ENCODE results near the gene TUBE1. TPM values are rescaled to one million over a fixed set of nuclear protein-coding genes. Genes with fewer than 3 reads are reported as not detected.

Gene TUBE1
- total RNA-seq, 1 experiment from 2014 or later, result 9.5 TPM

- no peak for DNase-seq (ENCODE audit: low spot score)
Observed at GRCh38 chr6:112034616-112034995, 52.7 kb downstream of the TUBE1 start.

- no peak for DNase-seq (ENCODE audit: low spot score)
Observed at GRCh38 chr6:112033791-112034615, 53.3 kb downstream of the TUBE1 start.

GRCh38 chr6:112032728-112033127 lies 54.6 kb downstream of the TUBE1 start:
- DNase-seq (ENCODE audit: low spot score), result no peak

- DNase-seq (ENCODE audit: low spot score), result no peak
Observed at GRCh38 chr6:112031960-112032359, 55.3 kb downstream of the TUBE1 start.

GRCh38 chr6:112030961-112031660 lies 56.2 kb downstream of the TUBE1 start:
- DNase-seq (ENCODE audit: low spot score), result no peak

GRCh38 chr6:112030206-112030960 lies 56.9 kb downstream of the TUBE1 start:
- no peak for DNase-seq (ENCODE audit: low spot score)

GRCh38 chr6:112029045-112029822 lies 58.0 kb downstream of the TUBE1 start:
- peak; percentile 78 for DNase-seq (ENCODE audit: low spot score)

GRCh38 chr6:112027942-112028674 lies 59.2 kb downstream of the TUBE1 start:
- no peak for DNase-seq (ENCODE audit: low spot score)

- DNase-seq (ENCODE audit: low spot score), result no peak
Observed at GRCh38 chr6:112026933-112027332, 60.3 kb downstream of the TUBE1 start.

- no peak for DNase-seq (ENCODE audit: low spot score)
Observed at GRCh38 chr6:112024464-112024863, 62.8 kb downstream of the TUBE1 start.

GRCh38 chr6:112022749-112023148 lies 64.5 kb downstream of the TUBE1 start:
- DNase-seq (ENCODE audit: low spot score), result no peak

- no peak for DNase-seq (ENCODE audit: low spot score)
Observed at GRCh38 chr6:112021691-112022310, 65.5 kb downstream of the TUBE1 start.

Other genes with a start within 250 kb of the TUBE1 start
- gene FYN, start 214.0 kb downstream of the TUBE1 start, total RNA-seq (2014; rRNA removed; shearing (Covaris generic)), result 10.9 and 13.9 TPM in 2 replicates
- not detected in 2 replicates for gene CCN6, start 33.4 kb downstream of the TUBE1 start, total RNA-seq (2014; rRNA removed; shearing (Covaris generic))
- 0.20 and 0.89 TPM in 2 replicates for gene FAM229B, start 109 bp upstream of the TUBE1 start, total RNA-seq (2014; rRNA removed; shearing (Covaris generic))
- gene LAMA4, start 167.1 kb upstream of the TUBE1 start, total RNA-seq (2014; rRNA removed; shearing (Covaris generic)), result not detected in 2 replicates

Measured in HT-29 (cell line).